Nephron (organoid): ENCODE results near the gene NKAIN2.

Source experiments
- H3K27ac Mint-ChIP-seq, 3 experiments: 2 replicates each; pipeline ENCODE4 v1.8.0; 2020; ENCODE audit warnings: mixed read lengths in 3 of 3, mild to moderate bottlenecking in 2 of 3, moderate library complexity in 1 of 3
- H3K27me3 Mint-ChIP-seq: 2 replicates; pipeline ENCODE4 v1.8.0; 2021; ENCODE audit warnings: low read depth, mild to moderate bottlenecking, moderate library complexity, mixed read lengths
- H3K36me3 Mint-ChIP-seq: 2 replicates; pipeline ENCODE4 v1.8.0; 2020; ENCODE audit warnings: low read depth, mixed read lengths
- H3K4me1 Mint-ChIP-seq: 2 replicates; pipeline ENCODE4 v1.8.0; 2020; ENCODE audit warnings: mixed read lengths
- H3K4me3 Mint-ChIP-seq, 3 experiments: 2 replicates each; pipeline ENCODE4 v1.8.0; 2020; ENCODE audit warnings: mild to moderate bottlenecking in 3 of 3, mixed read lengths in 3 of 3, moderate library complexity in 2 of 3
- H3K9me3 Mint-ChIP-seq: 2 replicates; pipeline ENCODE4 v1.8.0; 2020; ENCODE audit warnings: mixed read lengths
- CTCF ChIP-seq, 3 experiments: fragments of 200-600 bp; sonication (generic); IDR thresholded peaks; one replicate each; pipeline ENCODE4 v1.5.0; 2021; ENCODE audit warnings: antibody characterized with exemption in 3 of 3; ENCODE audit not compliant: unreplicated experiment in 3 of 3

NKAIN2 gene

GRCh38 chr6:124131259-124131658 is 327.6 kb downstream of the NKAIN2 start:
- no peak overlapping the region for H3K27ac Mint-ChIP-seq
- peaks cover 5% of the 10 kb centered on the region for H3K36me3 Mint-ChIP-seq
- peaks cover 6% of the 10 kb centered on the region for H3K9me3 Mint-ChIP-seq
- no peaks in the 10 kb centered on the region for H3K4me1 Mint-ChIP-seq
- H3K27me3 Mint-ChIP-seq: no peaks in the 10 kb centered on the region
- no peak for TF ChIP-seq CTCF (IDR thresholded peaks at IDR 0.05; ENCODE audit: unreplicated experiment in 3 of 3)
- no peak overlapping the region for H3K4me3 Mint-ChIP-seq

- TF ChIP-seq CTCF (IDR thresholded peaks at IDR 0.05; ENCODE audit: unreplicated experiment in 3 of 3): no peak
- Mint-ChIP-seq H3K4me1 (no peaks in the 10 kb centered on the region), H3K27me3 (no peaks in the 10 kb centered on the region)
Measured at GRCh38 chr6:124131779-124132178, 328.1 kb downstream of the NKAIN2 start.

GRCh38 chr6:124132256-124132655 is 328.6 kb downstream of the NKAIN2 start:
- Mint-ChIP-seq H3K36me3 (peaks cover 5% of the 10 kb centered on the region), H3K27me3 (no peaks in the 10 kb centered on the region), H3K27ac (no peak overlapping the region), H3K4me3 (no peak overlapping the region), H3K4me1 (no peaks in the 10 kb centered on the region), H3K9me3 (peaks cover 6% of the 10 kb centered on the region)
- TF ChIP-seq CTCF (IDR thresholded peaks at IDR 0.05; ENCODE audit: unreplicated experiment in 3 of 3): no peak

More at GRCh38 chr6:124131779-124132178, 328.1 kb downstream of the NKAIN2 start:
- H3K9me3 Mint-ChIP-seq: peaks cover 6% of the 10 kb centered on the region
- H3K27ac Mint-ChIP-seq: no peak overlapping the region
- H3K36me3 Mint-ChIP-seq: peaks cover 5% of the 10 kb centered on the region
- H3K4me3 Mint-ChIP-seq: no peak overlapping the region

GRCh38 chr6:124142852-124143251 is 339.2 kb downstream of the NKAIN2 start:
- H3K9me3 Mint-ChIP-seq: no peaks in the 10 kb centered on the region
- no peaks in the 10 kb centered on the region for H3K27me3 Mint-ChIP-seq
- H3K4me3 Mint-ChIP-seq: no peak overlapping the region
- H3K4me1 Mint-ChIP-seq: no peaks in the 10 kb centered on the region
- no peaks in the 10 kb centered on the region for H3K36me3 Mint-ChIP-seq
- no peak overlapping the region for H3K27ac Mint-ChIP-seq
- no peak for TF ChIP-seq CTCF (IDR thresholded peaks at IDR 0.05; ENCODE audit: unreplicated experiment in 3 of 3)

- Mint-ChIP-seq H3K36me3 (no peaks in the 10 kb centered on the region), H3K27ac (no peak overlapping the region), H3K4me3 (no peak overlapping the region), H3K27me3 (no peaks in the 10 kb centered on the region), H3K9me3 (no peaks in the 10 kb centered on the region), H3K4me1 (no peaks in the 10 kb centered on the region)
- TF ChIP-seq CTCF (IDR thresholded peaks at IDR 0.05; ENCODE audit: unreplicated experiment in 3 of 3): no peak
Measured at GRCh38 chr6:124143435-124143834, 339.8 kb downstream of the NKAIN2 start.

GRCh38 chr6:124147621-124148020 is 344.0 kb downstream of the NKAIN2 start:
- no peaks in the 10 kb centered on the region for H3K27me3 Mint-ChIP-seq
- H3K4me1 Mint-ChIP-seq: no peaks in the 10 kb centered on the region
- TF ChIP-seq CTCF (IDR thresholded peaks at IDR 0.05; ENCODE audit: unreplicated experiment in 3 of 3): no peak
- no peaks in the 10 kb centered on the region for H3K9me3 Mint-ChIP-seq
- no peak overlapping the region for H3K27ac Mint-ChIP-seq
- H3K4me3 Mint-ChIP-seq: no peak overlapping the region
- no peaks in the 10 kb centered on the region for H3K36me3 Mint-ChIP-seq
